K562 (cell line): ENCODE measurements around the gene EMILIN1. TPM values are rescaled to one million over a fixed set of nuclear protein-coding genes. Genes with fewer than 3 reads are reported as not detected.

Experiments used
- ASH1L ChIP-seq: fragments of 450-650 bp; IDR thresholded peaks from 2 replicates; pipeline ENCODE4 v1.6.1; 2018; ENCODE audit warnings: borderline replicate concordance, mild to moderate bottlenecking, low read depth; ENCODE audit not compliant: partially characterized antibody
- HDAC2 ChIP-seq: fragments of 450-650 bp; IDR thresholded peaks from 2 replicates; pipeline ENCODE4 v1.6.1; 2016; ENCODE audit warnings: mild to moderate bottlenecking
- NBN ChIP-seq: fragments of 450-650 bp; IDR thresholded peaks from 2 replicates; pipeline ENCODE4 v1.6.1; 2016; ENCODE audit warnings: low read depth, mild to moderate bottlenecking
- ZNF668 ChIP-seq: fragments of 250-450 bp; sonication (Bioruptor Pico); IDR thresholded peaks from 2 replicates; pipeline ENCODE4 v1.8.0; 2022; ENCODE audit warnings: mild to moderate bottlenecking, inconsistent platforms
- polyA plus RNA-seq, 8 experiments: library from polyadenylated mRNA; depleted of rRNA in 4 of 8; stranded (reverse) in 5 of 8; unstranded in 3 of 8; fragments of >200 nt; fragmentation: Nextera tagmentation in 2 of 8; fragmentation: Illumina TruSeq in 1 of 8; extraction: Ambion mirVana in 2 of 8; extraction: Trizol in 1 of 8; gene quantifications; 2 replicates each; pipeline versions ENCODE4 v1.2.1 to v1.2.3, GENCODE V29; 2011 to 2014; ENCODE audit warnings: inconsistent platforms in 1 of 8, missing spikeins in 1 of 8
- total RNA-seq, 7 experiments: library from RNA; depleted of rRNA in 6 of 7; stranded (reverse); fragments of >200 nt in 6 of 7; fragmentation: Illumina TruSeq in 2 of 7; extraction: Trizol in 2 of 7; gene quantifications; 2 replicates each; pipeline versions ENCODE4 v1.2.1 to v1.2.3, GENCODE V29; 2011 to 2021; ENCODE audit warnings: low replicate concordance in 1 of 7
- TF ChIP-seq, protein P1 (sequence below): sonication (generic); formaldehyde crosslinking; IDR thresholded peaks from 2 replicates; pipeline ENCODE4 v1.8.1; 2022; ENCODE audit warnings: missing genetic modification reagents
- TF ChIP-seq, protein P2 (sequence below): fragments of 450-650 bp; IDR thresholded peaks from 2 replicates; pipeline ENCODE4 v1.6.1; 2017; ENCODE audit warnings: antibody characterized with exemption, mild to moderate bottlenecking
- TF ChIP-seq, protein P3 (sequence below): fragments of 250-450 bp; sonication (Bioruptor Pico); IDR thresholded peaks from 2 replicates; pipeline ENCODE4 v1.8.0; 2021; ENCODE audit warnings: borderline replicate concordance, mild to moderate bottlenecking, moderate library complexity; ENCODE audit not compliant: poor library complexity, severe bottlenecking
- TF ChIP-seq, protein P4 (sequence below): conservative IDR thresholded peaks from 2 replicates; pipeline ENCODE4 v1.6.1; 2011; ENCODE audit warnings: low read depth, mild to moderate bottlenecking, low read length; ENCODE audit not compliant: control insufficient read depth
- TF ChIP-seq, protein P5 (sequence below): sonication (generic); formaldehyde crosslinking; IDR thresholded peaks from 2 replicates; pipeline ENCODE4 v1.8.0; 2022; ENCODE audit warnings: missing genetic modification reagents, mild to moderate bottlenecking, borderline replicate concordance
- TF ChIP-seq, protein P6 (sequence below): fragments of 250-450 bp; sonication (Bioruptor Pico); IDR thresholded peaks from 2 replicates; pipeline ENCODE4 v1.8.0; 2021; ENCODE audit warnings: moderate library complexity, mild to moderate bottlenecking, inconsistent platforms
- TF ChIP-seq, protein P7 (sequence below): fragments of 450-650 bp; formaldehyde crosslinking; IDR thresholded peaks from 2 replicates; pipeline ENCODE4 v1.4.0; 2022; ENCODE audit warnings: missing genetic modification characterization
- TF ChIP-seq, protein P8 (sequence below), 3 experiments: IDR thresholded peaks in 2 of 3; conservative IDR thresholded peaks in 1 of 3; 2 replicates each; pipeline ENCODE4 v1.5.1; 2011 to 2012; ENCODE audit warnings: low read length in 3 of 3, mild to moderate bottlenecking in 3 of 3, control low read depth in 2 of 3, improper control_type of control experiment in 1 of 3, inconsistent platforms in 1 of 3, low read depth in 1 of 3, mixed read lengths in 1 of 3, moderate library complexity in 1 of 3; ENCODE audit not compliant: insufficient read depth in 2 of 3

Gene EMILIN1
- total and polyA plus RNA-seq, 9 of the 15 experiments (the other 6 are each of a cell fraction or from before 2014, with no cell fraction given) = 0.04 to 2.7 (median 0.54) TPM; not detected in 2

DNA sequence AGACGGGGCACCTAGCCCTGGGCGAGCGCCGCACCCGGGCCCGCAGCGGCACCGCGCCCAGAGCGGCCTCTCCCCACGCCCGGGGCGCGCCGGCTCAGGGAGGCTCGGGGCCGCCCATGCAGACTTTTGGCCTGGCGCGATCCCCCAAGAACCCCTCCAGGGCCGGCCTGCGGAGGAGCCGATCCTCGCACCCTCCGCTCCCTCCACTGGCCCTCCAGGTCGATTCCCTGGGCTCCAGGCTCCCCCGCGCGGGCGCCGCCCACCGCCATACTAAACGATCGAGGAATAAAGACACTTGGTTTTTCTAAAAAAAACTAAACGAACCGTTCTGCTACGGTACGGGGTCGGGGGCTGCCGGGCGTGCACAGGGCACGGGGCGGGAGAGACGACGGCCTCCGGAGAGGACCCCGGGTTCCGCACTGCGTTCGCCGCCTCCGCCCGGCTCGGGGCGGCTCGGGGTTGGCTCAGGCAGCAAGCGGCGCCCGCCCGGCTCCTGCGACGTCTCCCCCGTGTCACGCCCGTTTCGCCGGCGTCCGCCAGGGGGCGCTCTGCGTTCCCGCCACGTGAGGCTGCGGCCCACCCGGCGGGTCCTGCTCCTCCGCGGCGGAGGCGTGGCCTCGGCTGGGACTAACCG, 7.8 kb downstream of the EMILIN1 start (continued):
- TF ChIP-seq, protein P1, sequence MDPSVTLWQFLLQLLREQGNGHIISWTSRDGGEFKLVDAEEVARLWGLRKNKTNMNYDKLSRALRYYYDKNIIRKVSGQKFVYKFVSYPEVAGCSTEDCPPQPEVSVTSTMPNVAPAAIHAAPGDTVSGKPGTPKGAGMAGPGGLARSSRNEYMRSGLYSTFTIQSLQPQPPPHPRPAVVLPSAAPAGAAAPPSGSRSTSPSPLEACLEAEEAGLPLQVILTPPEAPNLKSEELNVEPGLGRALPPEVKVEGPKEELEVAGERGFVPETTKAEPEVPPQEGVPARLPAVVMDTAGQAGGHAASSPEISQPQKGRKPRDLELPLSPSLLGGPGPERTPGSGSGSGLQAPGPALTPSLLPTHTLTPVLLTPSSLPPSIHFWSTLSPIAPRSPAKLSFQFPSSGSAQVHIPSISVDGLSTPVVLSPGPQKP (CRISPR knock-in tag) = no peak
- TF ChIP-seq, protein P2, sequence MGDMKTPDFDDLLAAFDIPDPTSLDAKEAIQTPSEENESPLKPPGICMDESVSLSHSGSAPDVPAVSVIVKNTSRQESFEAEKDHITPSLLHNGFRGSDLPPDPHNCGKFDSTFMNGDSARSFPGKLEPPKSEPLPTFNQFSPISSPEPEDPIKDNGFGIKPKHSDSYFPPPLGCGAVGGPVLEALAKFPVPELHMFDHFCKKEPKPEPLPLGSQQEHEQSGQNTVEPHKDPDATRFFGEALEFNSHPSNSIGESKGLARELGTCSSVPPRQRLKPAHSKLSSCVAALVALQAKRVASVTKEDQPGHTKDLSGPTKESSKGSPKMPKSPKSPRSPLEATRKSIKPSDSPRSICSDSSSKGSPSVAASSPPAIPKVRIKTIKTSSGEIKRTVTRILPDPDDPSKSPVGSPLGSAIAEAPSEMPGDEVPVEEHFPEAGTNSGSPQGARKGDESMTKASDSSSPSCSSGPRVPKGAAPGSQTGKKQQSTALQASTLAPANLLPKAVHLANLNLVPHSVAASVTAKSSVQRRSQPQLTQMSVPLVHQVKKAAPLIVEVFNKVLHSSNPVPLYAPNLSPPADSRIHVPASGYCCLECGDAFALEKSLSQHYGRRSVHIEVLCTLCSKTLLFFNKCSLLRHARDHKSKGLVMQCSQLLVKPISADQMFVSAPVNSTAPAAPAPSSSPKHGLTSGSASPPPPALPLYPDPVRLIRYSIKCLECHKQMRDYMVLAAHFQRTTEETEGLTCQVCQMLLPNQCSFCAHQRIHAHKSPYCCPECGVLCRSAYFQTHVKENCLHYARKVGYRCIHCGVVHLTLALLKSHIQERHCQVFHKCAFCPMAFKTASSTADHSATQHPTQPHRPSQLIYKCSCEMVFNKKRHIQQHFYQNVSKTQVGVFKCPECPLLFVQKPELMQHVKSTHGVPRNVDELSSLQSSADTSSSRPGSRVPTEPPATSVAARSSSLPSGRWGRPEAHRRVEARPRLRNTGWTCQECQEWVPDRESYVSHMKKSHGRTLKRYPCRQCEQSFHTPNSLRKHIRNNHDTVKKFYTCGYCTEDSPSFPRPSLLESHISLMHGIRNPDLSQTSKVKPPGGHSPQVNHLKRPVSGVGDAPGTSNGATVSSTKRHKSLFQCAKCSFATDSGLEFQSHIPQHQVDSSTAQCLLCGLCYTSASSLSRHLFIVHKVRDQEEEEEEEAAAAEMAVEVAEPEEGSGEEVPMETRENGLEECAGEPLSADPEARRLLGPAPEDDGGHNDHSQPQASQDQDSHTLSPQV = peak; percentile 16; the same call in 1 of the 2 replicates
- TF ChIP-seq HDAC2 (no peak), ZNF668 (no peak), ASH1L (no peak), NBN (no peak)
- TF ChIP-seq, protein P3, sequence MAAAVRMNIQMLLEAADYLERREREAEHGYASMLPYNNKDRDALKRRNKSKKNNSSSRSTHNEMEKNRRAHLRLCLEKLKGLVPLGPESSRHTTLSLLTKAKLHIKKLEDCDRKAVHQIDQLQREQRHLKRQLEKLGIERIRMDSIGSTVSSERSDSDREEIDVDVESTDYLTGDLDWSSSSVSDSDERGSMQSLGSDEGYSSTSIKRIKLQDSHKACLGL (CRISPR knock-in tag) = no peak
- TF ChIP-seq, protein P4, sequence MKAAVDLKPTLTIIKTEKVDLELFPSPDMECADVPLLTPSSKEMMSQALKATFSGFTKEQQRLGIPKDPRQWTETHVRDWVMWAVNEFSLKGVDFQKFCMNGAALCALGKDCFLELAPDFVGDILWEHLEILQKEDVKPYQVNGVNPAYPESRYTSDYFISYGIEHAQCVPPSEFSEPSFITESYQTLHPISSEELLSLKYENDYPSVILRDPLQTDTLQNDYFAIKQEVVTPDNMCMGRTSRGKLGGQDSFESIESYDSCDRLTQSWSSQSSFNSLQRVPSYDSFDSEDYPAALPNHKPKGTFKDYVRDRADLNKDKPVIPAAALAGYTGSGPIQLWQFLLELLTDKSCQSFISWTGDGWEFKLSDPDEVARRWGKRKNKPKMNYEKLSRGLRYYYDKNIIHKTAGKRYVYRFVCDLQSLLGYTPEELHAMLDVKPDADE = peak; percentile 77; the same call in 1 of the 2 replicates
- TF ChIP-seq, protein P5, sequence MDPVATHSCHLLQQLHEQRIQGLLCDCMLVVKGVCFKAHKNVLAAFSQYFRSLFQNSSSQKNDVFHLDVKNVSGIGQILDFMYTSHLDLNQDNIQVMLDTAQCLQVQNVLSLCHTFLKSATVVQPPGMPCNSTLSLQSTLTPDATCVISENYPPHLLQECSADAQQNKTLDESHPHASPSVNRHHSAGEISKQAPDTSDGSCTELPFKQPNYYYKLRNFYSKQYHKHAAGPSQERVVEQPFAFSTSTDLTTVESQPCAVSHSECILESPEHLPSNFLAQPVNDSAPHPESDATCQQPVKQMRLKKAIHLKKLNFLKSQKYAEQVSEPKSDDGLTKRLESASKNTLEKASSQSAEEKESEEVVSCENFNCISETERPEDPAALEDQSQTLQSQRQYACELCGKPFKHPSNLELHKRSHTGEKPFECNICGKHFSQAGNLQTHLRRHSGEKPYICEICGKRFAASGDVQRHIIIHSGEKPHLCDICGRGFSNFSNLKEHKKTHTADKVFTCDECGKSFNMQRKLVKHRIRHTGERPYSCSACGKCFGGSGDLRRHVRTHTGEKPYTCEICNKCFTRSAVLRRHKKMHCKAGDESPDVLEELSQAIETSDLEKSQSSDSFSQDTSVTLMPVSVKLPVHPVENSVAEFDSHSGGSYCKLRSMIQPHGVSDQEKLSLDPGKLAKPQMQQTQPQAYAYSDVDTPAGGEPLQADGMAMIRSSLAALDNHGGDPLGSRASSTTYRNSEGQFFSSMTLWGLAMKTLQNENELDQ (CRISPR knock-in tag) = no peak
- TF ChIP-seq, protein P6, sequence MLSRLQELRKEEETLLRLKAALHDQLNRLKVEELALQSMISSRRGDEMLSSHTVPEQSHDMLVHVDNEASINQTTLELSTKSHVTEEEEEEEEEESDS (CRISPR knock-in tag) = no peak
- TF ChIP-seq, protein P7, sequence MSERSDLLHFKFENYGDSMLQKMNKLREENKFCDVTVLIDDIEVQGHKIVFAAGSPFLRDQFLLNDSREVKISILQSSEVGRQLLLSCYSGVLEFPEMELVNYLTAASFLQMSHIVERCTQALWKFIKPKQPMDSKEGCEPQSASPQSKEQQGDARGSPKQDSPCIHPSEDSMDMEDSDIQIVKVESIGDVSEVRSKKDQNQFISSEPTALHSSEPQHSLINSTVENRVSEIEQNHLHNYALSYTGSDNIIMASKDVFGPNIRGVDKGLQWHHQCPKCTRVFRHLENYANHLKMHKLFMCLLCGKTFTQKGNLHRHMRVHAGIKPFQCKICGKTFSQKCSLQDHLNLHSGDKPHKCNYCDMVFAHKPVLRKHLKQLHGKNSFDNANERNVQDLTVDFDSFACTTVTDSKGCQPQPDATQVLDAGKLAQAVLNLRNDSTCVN (CRISPR knock-in tag) = no peak
- TF ChIP-seq, protein P8, sequence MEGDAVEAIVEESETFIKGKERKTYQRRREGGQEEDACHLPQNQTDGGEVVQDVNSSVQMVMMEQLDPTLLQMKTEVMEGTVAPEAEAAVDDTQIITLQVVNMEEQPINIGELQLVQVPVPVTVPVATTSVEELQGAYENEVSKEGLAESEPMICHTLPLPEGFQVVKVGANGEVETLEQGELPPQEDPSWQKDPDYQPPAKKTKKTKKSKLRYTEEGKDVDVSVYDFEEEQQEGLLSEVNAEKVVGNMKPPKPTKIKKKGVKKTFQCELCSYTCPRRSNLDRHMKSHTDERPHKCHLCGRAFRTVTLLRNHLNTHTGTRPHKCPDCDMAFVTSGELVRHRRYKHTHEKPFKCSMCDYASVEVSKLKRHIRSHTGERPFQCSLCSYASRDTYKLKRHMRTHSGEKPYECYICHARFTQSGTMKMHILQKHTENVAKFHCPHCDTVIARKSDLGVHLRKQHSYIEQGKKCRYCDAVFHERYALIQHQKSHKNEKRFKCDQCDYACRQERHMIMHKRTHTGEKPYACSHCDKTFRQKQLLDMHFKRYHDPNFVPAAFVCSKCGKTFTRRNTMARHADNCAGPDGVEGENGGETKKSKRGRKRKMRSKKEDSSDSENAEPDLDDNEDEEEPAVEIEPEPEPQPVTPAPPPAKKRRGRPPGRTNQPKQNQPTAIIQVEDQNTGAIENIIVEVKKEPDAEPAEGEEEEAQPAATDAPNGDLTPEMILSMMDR (IDR thresholded peaks at IDR 0.05 in 2 of 3, conservative IDR thresholded peaks at IDR 0.05 in 1 of 3; ENCODE audit: insufficient read depth in 2 of 3, low read depth in 1 of 3, low read length in 3 of 3) = peak; percentile 62 to 89 (median 88)
